NCI-H1694 (cell line): ENCODE results near the gene FUT8.

Experiments used
- DNase-seq: peaks from one replicate; lab custom pipeline; 2025; lab: John Stamatoyannopoulos, UW

FUT8 gene

DNA sequence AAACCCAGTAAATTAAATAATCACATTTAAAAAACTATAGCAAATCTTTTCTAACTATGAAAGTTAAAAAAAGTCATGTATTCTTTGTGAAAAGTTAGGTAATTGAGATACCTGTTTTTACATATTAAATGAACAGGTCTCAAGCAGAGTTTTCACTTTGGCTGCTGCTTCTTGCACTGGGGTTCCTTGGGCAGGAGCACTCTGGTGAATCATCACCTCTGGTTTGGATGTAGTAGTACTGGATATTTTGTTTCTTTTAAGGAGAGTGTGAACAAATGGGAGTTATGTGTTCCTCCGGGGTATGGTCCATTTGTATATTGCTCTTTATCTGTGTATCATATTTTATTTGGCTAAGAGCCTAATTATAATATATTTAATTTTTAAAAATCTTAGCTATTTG, 82.7 kb downstream of the FUT8 start:
- no peak for DNase-seq

DNA sequence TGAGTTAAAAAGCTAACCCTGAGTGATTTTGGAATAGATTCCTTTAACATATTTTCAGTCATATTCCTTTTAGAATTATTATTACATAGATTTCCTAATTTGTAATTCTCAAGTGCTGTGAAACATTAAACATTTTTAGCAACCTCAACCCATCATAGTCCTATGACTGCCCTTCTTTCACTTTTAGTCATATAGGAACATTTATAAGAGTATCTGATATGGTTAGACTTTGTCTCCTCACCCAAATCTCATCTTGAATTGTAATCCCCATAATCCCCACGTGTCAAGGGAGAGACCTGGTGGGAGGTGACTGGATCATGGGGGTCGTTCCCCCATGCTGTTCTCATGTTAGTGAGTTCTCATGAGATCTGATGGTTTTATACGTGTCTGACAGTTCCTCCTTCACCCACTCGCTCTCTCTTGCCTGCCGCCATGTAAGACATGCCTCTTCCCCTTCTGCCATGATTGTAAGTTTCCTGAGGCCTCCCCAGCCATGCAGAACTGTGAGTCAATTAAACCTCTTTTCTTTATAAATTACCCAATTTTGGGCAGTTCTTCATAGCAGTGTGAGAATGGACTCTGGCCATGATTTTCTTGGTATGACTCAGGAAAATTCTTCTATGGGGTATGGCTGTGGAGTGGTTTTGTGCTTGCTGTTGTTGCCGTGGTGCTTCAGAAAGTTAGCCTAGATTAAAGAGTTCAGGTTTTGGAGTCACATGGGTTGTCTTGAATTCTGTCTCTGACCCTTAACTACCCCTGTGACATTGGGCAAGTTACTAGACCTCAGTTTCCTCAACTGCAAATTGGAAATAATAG, 83.9 kb downstream of the FUT8 start:
- no peak for DNase-seq

DNA sequence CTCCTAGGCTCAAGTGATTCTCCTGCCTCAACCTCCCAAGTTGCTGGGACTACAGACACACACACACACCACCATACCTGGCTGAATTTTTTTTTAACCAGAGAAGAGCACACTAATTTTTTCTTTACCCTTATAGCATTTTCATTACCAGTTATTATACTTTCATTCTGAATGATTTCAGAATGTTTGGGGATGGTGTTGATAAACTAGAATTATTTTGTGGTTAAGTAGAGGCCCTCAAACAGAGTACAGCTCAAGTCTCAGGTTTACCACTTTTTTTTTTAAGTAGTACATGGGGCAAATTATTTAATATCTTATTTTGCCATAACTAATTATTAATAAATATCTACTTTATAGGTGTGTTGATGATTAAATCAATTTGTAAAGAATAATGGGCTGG, 86.6 kb downstream of the FUT8 start:
- DNase-seq: no peak

DNA sequence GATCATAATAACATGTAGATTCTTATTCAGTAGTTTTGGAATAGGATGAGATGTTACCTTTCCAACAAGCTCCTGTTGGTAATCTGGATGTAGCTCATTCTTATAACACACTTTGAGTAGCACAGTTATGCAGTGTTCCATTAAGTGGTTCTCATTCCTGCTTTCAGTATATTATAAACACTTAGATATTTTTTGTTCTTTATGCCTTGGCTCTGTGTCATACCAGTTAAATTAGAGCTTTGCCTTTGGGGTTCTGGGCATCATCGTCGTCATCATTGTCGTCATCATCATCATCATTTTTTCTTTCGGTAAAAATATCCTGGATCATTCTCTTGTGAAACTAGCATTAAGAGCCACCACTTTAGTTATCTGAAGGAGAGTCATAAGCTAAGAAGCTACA, 87.5 kb downstream of the FUT8 start:
- DNase-seq: no peak

DNA sequence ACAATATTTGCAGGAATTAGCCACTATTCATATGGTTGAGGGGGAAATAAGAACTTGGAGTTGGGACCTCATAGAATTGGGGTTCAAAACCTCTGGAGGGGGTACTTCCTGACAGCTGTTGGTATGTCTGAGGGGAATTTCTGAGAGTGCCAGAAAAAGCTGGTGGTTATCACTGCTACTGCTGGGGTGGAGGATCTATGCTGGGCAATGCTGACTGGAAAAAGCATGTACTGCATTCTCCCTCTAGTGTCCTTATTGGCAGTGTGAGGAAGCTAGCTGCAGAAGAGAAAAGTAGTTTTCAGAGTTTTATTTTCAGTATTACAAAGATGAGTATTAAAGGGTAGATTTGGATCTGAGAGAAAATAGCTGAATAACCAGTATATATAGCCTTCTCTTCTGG, 88.8 kb downstream of the FUT8 start:
- DNase-seq: no peak

DNA sequence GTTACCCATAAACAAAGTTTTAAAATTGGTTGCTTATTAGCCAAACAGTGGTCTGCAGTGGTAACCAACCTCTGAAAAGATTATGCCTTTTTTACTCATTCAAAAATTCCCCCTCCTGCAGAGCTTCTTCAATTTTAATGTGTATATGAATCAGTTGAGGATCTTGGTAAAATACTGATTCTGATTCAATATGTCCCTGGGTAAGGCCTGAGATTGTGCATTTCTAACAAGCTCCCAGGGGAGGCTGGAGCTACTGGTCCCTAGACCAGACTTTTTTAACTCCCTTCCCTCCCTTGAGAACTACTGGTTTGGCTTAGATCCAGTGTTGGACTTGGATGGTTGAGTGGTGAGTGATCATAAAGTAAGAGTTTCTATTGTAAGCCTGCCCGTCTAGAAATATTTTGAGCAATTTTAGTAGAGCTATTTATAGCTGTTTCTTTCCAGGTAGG, 90.2 kb downstream of the FUT8 start:
- DNase-seq: no peak

DNA sequence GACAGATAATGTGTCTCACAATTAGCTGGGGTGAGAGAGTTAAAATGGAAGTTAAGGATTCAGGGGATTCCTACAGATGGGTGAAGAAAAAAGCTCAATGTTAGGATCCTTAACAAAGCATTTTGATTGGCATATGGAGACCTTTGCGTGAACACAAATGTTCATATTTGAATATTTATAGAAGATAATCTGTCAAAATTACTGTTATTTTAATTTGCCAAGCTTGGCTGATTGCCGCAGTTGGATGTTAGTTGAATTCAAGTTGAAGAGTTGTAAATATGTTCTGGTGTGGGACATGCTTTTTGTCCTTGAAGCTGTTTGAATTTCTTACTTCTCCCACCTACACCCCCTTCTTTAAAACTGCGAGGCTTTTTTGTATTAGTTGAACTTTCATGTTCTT, 91.2 kb downstream of the FUT8 start:
- DNase-seq: no peak

DNA sequence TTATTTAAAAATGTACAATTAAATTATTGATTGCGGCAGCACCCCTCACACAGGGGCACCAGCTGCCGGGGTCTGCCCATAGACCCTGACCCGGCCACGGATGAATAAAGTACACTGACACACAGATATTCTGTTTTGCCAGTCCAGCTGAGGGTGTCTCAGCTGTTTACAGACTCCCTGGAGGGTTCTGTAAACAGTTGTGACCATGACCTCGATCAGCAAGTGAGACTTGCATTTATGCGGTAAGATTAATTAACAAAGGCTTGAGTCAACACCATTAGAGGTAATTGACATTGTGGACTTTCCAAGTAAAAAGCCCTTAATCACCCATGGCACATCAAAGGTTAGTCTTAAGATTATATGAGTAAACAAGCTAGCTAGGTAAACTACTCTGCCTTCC, 94.3 kb downstream of the FUT8 start:
- DNase-seq: no peak

DNA sequence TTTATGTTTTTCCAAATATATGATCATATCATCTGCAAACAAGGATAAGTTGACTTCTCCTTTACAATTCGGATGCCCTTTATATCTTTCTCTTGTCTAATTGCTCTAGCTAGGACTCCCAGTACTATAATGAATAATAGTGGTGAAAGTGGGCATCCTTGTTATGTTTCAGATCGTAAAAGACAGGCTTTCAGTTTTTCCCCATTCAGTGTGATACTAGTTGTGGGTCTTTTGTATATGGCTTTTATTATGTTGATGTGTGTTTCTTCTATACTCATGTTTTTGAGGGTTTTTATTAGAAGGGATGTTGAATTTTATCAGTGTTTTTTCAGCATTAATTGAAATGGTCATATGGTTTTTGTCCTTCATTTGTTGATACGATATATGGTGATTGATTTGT, 97.3 kb downstream of the FUT8 start:
- DNase-seq: no peak

DNA sequence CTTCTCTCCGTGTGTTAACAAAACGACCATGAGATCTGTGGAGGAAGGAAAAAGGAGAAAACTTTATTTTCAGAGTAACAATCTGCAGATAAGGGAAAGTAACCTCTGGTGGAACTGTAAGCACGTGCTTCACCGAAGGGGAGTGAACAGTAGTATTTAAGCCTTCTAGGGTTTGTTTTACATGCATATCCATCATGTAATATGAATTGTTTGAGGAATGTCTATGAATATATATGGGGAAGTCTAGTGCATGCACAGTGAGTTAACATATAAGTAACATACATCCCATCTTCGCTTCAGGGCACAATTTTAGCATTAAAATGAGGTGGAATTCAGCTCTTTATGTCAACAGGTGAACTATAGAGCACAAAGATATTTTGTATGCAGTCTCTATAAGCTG, 101.1 kb downstream of the FUT8 start:
- DNase-seq: no peak

DNA sequence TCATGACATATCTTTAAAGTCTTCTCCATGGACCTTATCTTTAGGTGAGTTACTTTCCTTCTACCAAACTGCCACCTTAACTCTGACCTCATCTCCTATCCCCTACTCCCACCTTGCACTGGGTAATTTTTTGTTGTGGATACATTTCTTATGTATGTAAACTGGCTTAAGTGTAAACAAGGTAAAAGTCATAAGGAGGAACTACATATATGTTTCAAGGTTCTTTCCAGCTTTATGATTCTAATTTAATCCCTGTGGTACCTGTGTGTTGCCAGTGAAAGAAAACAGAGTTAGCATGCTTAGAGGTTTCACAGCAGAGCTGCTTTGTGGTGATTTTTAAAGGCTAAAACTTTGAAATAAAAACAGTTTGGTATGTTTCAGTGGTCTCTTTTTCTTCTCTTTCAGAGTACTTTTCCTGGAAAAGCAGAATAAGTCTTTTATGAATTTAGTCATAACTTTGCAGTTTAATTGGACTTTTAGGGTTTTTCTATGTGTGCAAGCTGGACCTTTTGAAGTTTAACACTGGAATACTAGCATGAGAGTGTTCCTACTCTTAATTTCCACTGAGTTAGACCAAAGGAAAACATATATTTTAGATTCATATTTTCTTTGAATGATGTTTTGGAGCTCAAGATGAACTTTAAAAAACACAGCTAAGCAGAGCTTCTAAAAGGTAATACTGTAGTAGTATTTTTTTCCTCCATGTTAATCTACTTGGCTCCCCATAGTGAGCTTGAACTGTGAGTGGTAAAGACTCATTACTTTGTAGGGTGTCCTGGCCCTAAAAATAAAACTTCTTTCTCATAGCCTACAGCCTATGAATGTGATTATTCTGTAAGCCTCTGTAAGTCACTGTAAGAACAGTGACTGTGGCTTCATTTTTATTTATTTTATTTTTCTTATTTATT, 105.4 kb downstream of the FUT8 start:
- DNase-seq: no peak

DNA sequence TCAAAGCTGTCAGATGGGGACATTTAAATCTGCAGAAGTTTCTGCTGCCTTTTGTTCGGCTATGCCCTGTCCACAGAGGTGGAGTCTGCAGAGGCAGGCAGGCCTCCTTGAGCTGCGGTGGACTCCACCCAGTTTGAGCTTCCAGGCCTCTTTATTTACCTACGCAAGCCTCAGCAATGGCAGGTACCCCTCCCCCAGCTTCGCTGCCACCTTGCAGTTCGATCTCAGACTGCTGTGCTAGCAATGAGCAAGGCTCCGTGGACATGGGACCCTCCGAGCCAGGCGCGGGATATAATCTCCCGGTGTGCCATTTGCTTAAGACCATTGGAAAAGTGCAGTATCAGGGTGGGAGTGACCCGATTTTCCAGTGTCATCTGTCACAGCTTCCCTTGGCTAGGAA, 115.5 kb downstream of the FUT8 start:
- DNase-seq: no peak

DNA sequence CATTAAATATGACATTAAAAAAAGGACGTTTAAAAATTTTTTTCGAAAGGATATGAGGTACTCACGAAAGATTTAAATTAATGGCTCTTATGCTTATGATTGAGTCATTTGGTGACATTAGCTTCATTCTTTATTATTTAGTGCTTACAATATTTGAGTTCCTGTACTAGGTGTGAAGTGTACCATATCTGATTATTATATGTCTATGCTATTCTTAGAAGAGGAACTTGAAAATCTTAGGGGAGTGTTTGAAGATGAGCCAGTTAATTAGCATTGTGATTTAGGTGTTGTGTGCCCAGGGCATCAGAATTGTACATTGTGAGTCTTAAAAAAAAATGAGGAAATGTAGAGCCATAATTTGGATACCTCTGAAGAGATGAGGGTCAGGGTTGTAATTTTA, 118.6 kb downstream of the FUT8 start:
- no peak for DNase-seq

DNA sequence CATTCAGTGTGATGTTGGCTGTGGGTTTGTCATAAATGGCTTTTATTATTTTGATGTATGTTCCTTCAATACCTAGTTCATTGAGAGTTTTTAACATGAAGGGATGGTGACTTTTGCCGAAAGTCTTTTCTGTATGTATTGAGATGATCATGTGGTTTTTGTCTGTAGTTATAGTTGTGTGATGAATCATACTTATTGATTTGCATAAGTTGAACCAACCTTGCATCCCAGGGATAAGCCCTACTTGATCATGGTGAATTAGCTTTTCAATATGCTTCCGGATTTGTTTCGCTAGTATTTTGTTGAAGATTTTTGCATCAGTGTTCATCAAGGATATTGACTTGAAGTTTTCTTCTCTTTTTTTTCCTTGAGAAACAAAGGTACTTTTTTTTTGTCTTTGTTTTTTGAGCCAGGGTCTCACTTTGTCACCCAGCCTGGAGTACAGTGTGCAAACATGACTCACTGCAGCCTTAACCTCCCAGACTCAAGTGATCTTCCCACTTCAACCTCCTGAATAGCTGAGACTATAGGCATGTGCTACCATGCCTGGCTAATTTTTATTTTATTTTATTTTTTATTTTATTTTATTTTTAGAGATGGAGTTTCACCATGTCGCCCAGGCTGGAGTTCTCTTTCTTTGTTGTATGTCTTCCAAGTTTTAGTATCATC, 121.3 kb downstream of the FUT8 start:
- DNase-seq: no peak

DNA sequence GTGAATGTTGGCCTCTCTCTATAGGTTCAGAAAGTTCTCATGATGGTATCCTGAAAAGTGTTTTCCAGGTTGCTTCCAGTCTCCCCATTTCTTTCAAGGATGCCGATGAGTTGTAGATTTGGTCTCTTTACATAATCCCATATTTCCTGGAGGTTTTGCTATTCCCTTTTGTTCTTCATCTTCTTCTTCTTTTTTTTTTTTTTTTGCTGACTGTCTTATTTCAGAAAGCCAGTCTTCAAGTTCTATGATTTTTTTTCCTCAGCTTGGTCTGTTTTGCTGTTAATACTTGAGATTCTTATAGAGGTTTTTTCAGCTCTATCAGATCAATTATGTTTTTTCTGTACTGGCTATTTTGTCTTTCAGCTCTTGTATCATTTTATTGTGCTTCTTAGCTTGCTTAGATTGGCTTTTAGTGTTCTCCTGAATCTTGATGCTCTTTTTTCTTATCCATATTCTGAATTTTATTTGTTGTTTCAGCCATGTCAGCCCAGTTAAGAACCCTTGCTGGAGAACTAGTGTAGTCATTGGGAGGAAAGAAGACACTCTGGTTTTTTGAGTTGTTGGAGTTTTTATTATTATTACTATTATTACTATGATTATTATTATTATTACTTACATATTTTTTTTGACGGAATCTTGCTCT, 124.4 kb downstream of the FUT8 start:
- no peak for DNase-seq

DNA sequence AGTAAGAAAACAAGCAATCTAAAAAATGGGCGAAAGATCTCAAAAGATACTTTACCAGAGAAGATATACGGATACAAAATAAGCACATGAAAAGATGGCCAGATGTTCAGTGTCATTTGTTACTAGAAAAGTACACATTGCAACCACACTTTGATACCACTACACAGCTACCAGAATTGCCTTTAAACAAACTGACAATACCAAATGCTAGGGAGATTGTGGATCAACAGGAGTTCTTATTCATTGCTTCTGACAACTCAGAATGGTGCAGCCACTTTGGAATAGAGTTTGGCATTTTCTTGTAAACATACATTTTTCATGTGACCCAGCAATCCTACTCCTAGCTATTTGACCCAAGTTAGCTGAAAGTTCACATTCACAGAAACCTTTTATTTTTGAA, 136.3 kb downstream of the FUT8 start:
- no peak for DNase-seq

DNA sequence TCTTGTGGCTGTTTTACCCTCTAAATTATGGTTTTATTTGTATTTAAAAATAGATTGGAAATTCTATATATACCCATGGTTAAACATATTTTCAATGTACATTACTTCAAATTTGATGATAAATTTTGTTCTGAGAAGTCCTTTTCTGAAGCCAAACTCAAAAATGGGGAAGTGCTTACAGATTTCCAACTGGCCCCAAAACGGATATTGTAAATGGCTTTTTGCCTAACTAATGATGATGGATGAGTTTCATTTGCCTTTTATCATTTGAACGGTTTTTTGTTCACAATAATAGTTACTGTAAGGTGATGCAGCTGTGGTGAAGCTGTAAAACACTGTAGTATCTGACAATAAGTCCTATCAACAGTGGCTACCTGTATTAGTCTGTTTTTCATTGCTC, 136.9 kb downstream of the FUT8 start:
- DNase-seq: no peak

DNA sequence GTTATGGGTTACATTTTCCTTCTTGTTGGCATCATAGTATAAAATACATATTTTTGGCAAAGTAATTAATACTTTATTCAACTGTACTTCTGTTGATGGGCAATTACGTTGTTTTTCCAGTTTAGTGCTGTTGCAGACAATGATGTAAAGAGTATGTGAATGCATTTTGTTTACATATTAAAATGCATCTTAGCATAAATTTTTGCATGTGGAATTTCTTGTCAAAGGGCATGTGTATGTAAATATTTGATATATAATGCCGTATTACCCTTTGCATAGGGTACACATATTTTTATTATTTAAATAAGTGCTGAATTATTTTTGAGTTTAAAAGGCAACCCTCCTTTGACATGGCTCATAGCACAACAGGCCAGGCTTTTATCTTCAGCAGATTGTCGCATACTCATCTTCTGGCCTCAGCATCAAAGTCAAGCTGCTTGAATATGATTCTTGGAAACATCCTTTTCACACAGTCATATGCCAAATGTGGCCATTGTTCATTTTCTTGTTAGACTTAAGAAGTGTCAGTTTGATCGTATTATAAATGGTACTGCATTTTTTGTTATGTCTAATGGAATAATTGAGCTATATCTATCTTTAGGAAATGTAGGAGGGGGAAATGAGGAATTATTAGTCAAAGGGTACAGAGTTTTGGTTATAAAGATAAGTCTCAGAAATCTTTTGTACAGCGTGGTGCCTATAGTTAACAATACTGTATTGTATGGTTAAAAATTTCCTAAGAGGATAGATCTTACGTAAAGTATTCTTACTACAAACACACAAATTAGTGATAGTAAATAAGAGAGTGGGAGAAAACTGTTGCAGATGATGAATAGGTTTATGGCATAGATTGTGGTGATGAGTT, 138.5 kb downstream of the FUT8 start:
- no peak for DNase-seq

DNA sequence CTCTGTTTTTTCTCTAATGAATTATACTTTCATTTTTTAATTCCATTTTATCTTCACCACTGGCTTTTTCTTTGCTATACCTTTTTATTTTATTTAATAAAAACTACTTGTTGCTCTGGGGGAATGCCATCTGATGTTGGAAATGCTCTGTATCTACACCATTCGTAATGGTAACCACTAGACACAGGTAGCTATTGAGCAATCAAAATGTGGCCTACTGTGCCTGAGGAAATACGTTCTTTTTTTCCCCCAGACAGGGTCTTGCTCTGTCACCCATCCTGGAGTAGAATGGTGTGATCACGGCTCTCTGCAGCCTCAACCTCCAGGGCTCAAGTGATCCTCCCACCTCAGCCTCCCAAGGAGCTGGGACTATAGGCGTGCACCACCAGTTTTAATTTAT, 140.2 kb downstream of the FUT8 start:
- no peak for DNase-seq

DNA sequence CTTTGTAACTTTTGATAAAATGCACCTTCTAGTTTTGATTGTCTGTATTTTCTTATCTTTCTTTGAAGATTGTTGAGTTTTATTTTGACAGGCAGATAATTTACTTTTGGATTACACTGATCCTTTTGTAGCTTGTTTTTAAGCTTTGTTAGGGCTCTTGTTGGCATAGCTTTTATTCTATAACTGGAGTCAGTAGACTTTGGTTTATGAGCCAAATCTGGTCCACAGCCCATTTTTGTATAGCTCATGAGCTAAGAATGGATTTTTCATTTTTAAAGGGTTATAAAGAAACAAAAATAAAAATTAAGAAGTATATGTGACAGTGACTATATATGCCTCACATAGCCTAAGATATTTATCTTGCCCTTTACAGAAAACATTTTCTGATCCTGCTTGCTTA, 142.3 kb downstream of the FUT8 start:
- DNase-seq: no peak

DNA sequence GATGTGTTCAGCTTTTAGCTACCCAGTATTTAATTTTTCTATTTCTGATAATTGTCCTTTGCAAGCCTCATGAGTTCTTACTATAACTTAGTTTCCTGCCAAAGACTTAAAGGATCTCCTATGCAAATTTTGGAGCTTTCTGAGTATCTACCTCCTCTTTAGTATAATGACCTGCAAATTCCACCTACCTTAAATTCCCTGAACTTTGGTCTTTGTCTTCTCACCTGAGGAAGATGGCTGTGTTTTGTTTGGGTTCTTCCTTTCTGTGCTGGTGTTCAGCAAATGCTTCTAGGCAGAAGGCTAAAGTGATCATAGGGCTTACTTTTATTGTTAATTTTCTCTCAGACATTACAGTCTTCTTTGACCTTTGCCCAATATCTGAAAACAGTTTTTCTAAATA, 142.8 kb downstream of the FUT8 start:
- DNase-seq: no peak
